Esophagus (tissue), 2 donors: ENCODE results near the gene EXTL1. TPM values are rescaled to one million over a fixed set of nuclear protein-coding genes. Genes with fewer than 3 reads are reported as not detected.

ENCODE experiments used
- H3K27ac ChIP-seq, 2 donors: one replicate each; pipeline ENCODE4 v1.5.1; 2013; ENCODE audit warnings: low read depth in 2 of 2, mild to moderate bottlenecking in 2 of 2, inconsistent platforms in 1 of 2, low read length in 1 of 2, moderate library complexity in 1 of 2
- H3K27me3 ChIP-seq, 2 donors: one replicate each; pipeline ENCODE4 v1.6.1; 2013; ENCODE audit warnings: low read length in 2 of 2, control low read depth in 1 of 2, mild to moderate bottlenecking in 1 of 2; ENCODE audit not compliant: insufficient read depth in 2 of 2, control insufficient read depth in 1 of 2
- H3K36me3 ChIP-seq, 2 donors: one replicate each; pipeline ENCODE4 v1.6.1; 2013; ENCODE audit warnings: low read length in 1 of 2; ENCODE audit not compliant: control insufficient read depth in 2 of 2, insufficient read depth in 2 of 2
- H3K4me1 ChIP-seq, 2 donors: one replicate each; pipeline ENCODE4 v1.6.1; 2013; ENCODE audit warnings: low read length in 1 of 2; ENCODE audit not compliant: control insufficient read depth in 2 of 2, insufficient read depth in 2 of 2
- H3K4me3 ChIP-seq, 2 donors: one replicate each; pipeline ENCODE4 v1.5.1; 2013; ENCODE audit warnings: low read length in 2 of 2, mild to moderate bottlenecking in 2 of 2, low read depth in 1 of 2, moderate library complexity in 1 of 2
- H3K9me3 ChIP-seq, 2 donors: one replicate each; pipeline ENCODE4 v1.6.1; 2013; ENCODE audit warnings: mild to moderate bottlenecking in 2 of 2, low read depth in 1 of 2, low read length in 1 of 2, moderate library complexity in 1 of 2; ENCODE audit not compliant: control insufficient read depth in 2 of 2, insufficient read depth in 1 of 2
- WGBS, 2 donors: extraction: QIAGEN DNeasy Blood & Tissue Kit; methylation state at CpG; one replicate each; pipeline ENCODE4 v1.1.7; 2013; 5-methylcytosine and 5-hydroxymethylcytosine counted together
- polyA plus RNA-seq, 2 donors: library from polyadenylated mRNA; stranded (reverse); fragments of 200-250 nt; gene quantifications; one replicate each; pipeline ENCODE4 v1.2.3, GENCODE V29; 2013
- donor health status: healthy with polysubstance abuse.
- donor health status: Bipolar disorder and iron deficiency.

EXTL1 gene
- polyA plus RNA-seq, 2 donors: 0.09 to 0.45 TPM

DNA sequence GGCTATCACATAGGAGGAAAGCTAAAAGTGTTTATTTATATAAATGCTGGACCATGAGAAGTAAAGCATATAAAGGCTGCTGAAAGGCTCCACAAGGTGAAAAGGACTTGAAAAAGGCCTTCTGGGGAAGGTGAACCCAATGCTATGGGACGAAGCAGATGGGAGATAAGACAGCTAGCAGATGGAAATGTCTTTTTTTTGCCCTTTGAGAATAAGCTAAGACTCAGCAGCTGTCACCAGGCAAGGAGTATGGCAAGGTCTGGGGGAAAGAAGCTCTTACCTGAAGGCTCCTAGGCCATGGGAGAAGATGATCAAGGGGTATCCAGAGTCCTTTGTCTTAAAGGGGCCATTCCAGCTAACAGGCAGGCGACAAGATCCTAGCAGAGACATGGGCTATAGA lies 33.6 kb upstream of the EXTL1 start:
- no peak overlapping the region for H3K4me3 ChIP-seq
- H3K9me3 ChIP-seq: no peaks in the 10 kb centered on the region
- H3K4me1 ChIP-seq: no peaks in the 10 kb centered on the region
- no peaks in the 10 kb centered on the region for H3K27me3 ChIP-seq
- H3K27ac ChIP-seq: no peak overlapping the region
- WGBS, 2 donors: 88 to 93% methylated on average over 2 of the region's 2 CpGs
- H3K36me3 ChIP-seq: peaks cover 9% of the 10 kb centered on the region in 2 donors

- no peak overlapping the region for H3K4me3 ChIP-seq
- 85 to 92% methylated on average over 11 of the region's 11 CpGs for WGBS, 2 donors
- H3K9me3 ChIP-seq: no peaks in the 10 kb centered on the region
- no peak overlapping the region for H3K27ac ChIP-seq
- no peaks in the 10 kb centered on the region for H3K27me3 ChIP-seq
- no peaks in the 10 kb centered on the region for H3K4me1 ChIP-seq
- peaks cover 5 to 6% of the 10 kb centered on the region in 2 donors for H3K36me3 ChIP-seq
Measured at GRCh38 chr1:25989440-25990234, 31.9 kb upstream of the EXTL1 start.

- WGBS, 2 donors: 72 to 81% methylated on average over 6 of the region's 6 CpGs
- no peak overlapping the region for H3K4me3 ChIP-seq
- peaks cover 5 to 6% of the 10 kb centered on the region in 2 donors for H3K36me3 ChIP-seq
- H3K9me3 ChIP-seq: no peaks in the 10 kb centered on the region
- H3K27ac ChIP-seq: no peak overlapping the region
- no peaks in the 10 kb centered on the region for H3K4me1 ChIP-seq
- no peaks in the 10 kb centered on the region for H3K27me3 ChIP-seq
Measured at GRCh38 chr1:25990251-25990650, 31.3 kb upstream of the EXTL1 start.

DNA sequence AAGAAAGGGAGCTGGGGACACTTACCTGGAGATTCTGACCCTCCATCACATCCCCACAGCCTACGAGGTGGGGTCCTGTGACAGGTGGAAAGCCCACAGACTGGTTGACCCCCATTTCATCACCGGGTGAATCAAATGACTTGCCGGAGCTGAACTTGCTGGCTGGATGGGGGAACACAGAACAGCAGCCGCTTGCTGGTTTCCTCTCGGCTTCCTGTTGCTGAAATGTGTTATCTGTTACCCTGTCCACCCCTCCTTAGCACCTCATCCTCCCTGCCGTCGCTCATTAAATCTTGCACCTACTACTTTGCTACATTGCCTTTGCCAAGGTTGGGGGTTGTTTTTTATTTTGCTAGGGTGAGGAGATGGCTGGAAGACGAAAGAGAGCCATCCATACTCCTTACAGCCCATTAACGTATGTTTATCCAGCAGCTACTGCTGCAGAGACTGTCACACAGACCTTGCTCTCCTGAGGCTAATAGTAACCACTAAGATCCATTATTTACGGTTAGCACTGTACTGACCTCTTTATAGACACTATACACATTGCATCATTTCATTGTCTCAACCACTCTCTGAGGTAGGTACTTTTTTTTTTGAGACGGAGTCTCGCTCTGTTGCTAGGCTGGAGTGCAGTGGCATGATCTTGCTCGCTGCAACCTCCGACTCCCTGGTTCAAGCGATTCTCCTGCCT lies 30.7 kb upstream of the EXTL1 start:
- WGBS, 2 donors: 77% methylated on average over 15 of the region's 15 CpGs
- no peak overlapping the region for H3K4me3 ChIP-seq
- no peaks in the 10 kb centered on the region for H3K9me3 ChIP-seq

DNA sequence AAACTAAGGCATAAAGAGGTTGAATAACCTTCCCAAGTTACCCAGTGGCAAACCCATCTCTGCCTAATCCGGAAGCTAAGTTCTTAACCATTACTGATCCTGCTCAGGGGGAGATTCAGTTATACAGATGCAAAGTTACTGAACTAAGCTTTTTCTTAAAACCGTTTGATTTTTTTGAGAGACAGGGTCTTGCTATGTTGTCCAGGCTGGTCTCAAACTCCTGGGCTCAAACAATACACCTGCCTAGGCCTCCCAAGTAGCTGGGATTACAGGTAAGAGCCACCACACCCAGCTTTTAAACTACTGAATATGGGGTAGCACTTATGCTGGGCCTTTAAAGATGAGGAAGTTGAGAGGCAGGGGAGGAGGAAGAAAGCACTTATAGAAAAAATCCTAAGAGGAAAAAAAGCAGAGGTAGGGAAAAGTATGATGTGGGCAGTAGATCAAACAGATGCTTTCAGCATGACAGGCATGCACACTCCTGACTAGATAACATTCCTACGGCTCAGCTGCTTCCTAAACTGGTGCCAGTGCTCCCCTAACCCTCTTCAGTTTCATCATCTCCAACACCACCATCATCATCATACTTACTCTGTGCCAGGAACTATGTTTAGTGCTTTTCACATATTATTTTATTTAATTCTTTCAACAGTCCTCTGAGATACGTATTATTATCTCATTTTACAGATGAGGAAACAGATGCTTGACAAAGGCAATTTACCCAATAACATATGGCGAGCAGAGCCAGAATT lies 29.5 kb upstream of the EXTL1 start:
- no peak overlapping the region for H3K4me3 ChIP-seq
- WGBS, 2 donors: 84 to 85% methylated on average over 5 of the region's 5 CpGs
- no peak overlapping the region for H3K27ac ChIP-seq
- H3K36me3 ChIP-seq: peaks cover 3% of the 10 kb centered on the region in 2 donors
- no peaks in the 10 kb centered on the region for H3K9me3 ChIP-seq
- H3K4me1 ChIP-seq: peaks cover 2 to 4% of the 10 kb centered on the region in 2 donors
- no peaks in the 10 kb centered on the region for H3K27me3 ChIP-seq

More for the DNA sequence above, 30.7 kb upstream of the EXTL1 start:
- Histone ChIP-seq H3K36me3 (peaks cover 5 to 6% of the 10 kb centered on the region in 2 donors), H3K4me1 (no peaks in the 10 kb centered on the region), H3K27ac (no peak overlapping the region), H3K27me3 (no peaks in the 10 kb centered on the region)

DNA sequence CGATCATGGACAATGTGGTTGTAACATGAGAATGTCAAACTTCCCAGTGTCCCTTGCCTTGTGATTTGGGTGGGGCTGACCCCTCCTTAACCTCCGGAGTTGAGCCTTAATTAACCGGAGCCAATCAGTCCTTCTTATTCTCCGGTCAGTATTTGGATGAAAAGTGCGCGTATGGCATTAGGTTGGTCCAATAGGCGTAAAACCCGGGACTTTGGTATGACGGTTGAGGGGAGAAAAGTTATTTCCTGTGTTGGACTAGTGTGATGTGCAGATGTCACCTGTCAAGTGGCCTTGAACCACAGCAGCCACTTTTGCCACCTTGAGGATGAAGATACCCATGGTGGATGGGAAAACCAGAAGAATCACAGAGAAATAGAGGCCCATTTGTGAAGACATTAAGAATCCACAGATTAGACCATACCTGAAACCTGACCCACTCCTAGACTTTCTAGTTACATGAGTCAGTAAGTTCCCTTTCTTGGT lies 28.8 kb upstream of the EXTL1 start:
- Histone ChIP-seq H3K4me1 (peaks cover 2 to 5% of the 10 kb centered on the region in 2 donors), H3K9me3 (no peaks in the 10 kb centered on the region), H3K36me3 (peaks cover 3% of the 10 kb centered on the region in 2 donors), H3K27ac (no peak overlapping the region), H3K4me3 (no peak overlapping the region), H3K27me3 (no peaks in the 10 kb centered on the region)
- 90 to 92% methylated on average over 9 of the region's 9 CpGs for WGBS, 2 donors

DNA sequence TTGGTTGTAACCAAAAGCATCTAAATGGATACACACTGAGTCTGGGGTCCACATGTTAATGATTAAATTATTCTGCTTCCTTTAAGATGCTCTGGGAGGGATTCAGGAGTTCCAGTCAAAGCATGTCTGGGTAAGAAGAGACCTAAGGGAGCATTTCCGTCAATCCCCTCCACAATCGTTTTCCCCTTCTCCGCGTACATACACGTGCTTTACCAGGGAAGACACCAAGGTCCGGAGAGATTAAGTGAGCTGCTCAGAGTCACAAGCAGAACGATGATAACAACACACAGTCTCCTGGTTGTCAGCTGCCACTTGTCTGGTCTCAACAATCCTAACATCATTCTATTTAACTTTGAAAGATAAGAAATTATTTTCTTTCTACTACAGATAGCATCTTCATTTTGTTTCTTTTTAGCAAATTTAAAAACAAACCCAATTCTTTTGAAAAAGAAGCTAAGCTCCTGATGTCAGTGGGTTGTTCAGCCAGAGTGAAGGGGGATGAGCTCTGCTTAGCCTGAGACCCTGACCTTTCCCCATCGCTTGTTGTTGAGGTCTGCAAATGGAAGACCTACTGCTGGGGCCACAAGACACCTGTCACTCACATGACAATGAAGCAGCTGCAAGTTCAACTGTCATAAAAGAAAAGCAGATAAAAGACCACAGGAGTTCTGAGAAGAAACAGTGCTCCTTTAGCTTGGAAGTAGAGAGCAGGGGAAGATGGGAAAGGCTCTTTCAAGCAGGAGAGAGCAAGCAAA lies 28.2 kb upstream of the EXTL1 start:
- no peaks in the 10 kb centered on the region for H3K27me3 ChIP-seq
- no peak overlapping the region for H3K27ac ChIP-seq
- 90% methylated on average over 8 of the region's 8 CpGs for WGBS, 2 donors
- no peaks in the 10 kb centered on the region for H3K9me3 ChIP-seq
- H3K4me3 ChIP-seq: no peak overlapping the region
- peaks cover 3% of the 10 kb centered on the region in 2 donors for H3K36me3 ChIP-seq
- peaks cover 2 to 5% of the 10 kb centered on the region in 2 donors for H3K4me1 ChIP-seq

DNA sequence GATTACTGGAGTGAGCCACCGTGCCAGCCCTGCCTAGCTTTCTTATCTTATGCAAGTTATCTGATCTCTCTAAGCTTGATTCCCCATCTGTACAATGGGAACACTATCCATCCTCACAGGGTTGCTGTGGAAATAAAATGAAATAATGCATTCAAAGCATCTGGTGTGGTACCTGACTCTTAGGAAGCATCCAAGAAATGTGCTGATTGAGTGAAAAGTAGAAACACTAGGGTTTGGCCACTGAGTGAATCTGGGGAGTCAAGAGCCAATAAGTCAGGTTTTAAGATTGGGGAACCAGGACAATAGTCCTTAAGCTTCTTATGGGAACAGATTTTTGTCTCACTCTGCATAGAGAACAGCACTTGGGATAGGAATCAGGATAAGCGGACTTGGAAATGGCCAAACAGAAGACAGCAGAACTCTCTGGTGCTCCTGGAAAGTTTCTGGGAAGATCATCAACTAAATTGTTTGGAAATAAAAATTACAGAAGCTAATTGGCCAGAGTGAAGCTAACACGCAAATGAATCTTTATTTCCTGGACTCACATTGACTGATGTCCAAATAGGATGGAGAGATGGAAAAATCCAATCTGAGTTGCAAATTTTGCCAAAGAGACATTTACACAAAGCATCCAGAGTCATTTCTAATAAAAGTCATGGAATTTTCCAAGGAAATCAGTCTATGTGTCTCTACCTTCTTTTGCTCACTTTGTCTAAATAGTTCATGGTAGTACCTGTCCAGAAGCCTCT lies 27.0 kb upstream of the EXTL1 start:
- Histone ChIP-seq H3K36me3 (no peaks in the 10 kb centered on the region), H3K27me3 (no peaks in the 10 kb centered on the region), H3K4me3 (no peak overlapping the region), H3K9me3 (no peaks in the 10 kb centered on the region), H3K4me1 (peaks cover 2 to 5% of the 10 kb centered on the region in 2 donors), H3K27ac (no peak overlapping the region)
- WGBS, 2 donors: 86 to 92% methylated on average over 3 of the region's 3 CpGs
